MM.1S (cell line): ENCODE results near the gene ITGA3.

Experiments used
- EZH2phosphoT487 ChIP-seq: fragments of 300-600 bp; sonication (generic); IDR thresholded peaks from 2 replicates; pipeline ENCODE4 v1.6.1; 2018; ENCODE audit warnings: antibody characterized with exemption, low read length
- TF ChIP-seq, protein P1 (sequence below): fragments of 300-600 bp; sonication (generic); IDR thresholded peaks from 2 replicates; pipeline ENCODE4 v1.5.1; 2016; ENCODE audit warnings: antibody characterized with exemption, low read length, mixed read lengths

DNA sequence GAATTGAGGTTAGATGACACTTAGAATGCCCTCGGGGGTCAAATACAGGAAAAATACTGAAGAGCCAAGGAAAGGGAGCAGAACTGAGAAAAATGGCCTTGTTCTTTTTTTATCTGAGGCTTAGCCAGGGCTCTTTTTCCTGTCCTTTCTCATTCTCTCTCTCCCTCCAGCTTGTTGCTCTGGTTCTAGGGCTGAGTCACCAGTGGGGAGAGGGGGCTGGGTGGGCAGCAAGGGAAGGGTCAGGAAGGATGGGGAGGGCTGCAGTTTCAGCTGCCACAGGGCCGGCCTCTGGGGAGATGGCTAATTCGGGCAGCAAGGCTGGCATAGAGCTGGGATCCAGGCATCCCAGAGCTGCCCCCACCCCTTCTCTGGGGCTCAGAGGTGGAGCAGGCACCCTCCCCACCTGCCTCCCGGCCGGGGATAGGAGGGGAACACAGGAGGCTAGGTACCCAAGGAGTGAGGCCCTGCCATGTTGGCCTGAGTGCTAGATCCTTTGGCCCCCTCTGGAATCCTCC, 3.9 kb downstream of the ITGA3 start:
- TF ChIP-seq, protein P1, sequence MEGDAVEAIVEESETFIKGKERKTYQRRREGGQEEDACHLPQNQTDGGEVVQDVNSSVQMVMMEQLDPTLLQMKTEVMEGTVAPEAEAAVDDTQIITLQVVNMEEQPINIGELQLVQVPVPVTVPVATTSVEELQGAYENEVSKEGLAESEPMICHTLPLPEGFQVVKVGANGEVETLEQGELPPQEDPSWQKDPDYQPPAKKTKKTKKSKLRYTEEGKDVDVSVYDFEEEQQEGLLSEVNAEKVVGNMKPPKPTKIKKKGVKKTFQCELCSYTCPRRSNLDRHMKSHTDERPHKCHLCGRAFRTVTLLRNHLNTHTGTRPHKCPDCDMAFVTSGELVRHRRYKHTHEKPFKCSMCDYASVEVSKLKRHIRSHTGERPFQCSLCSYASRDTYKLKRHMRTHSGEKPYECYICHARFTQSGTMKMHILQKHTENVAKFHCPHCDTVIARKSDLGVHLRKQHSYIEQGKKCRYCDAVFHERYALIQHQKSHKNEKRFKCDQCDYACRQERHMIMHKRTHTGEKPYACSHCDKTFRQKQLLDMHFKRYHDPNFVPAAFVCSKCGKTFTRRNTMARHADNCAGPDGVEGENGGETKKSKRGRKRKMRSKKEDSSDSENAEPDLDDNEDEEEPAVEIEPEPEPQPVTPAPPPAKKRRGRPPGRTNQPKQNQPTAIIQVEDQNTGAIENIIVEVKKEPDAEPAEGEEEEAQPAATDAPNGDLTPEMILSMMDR, result no peak
- TF ChIP-seq EZH2phosphoT487, result no peak
